Gastrocnemius medialis (tissue), 4 donors: Measurements from ENCODE around the gene CRTAC1.

ENCODE experiments used
- CTCF ChIP-seq, 5 experiments: fragments of 450-650 bp in 3 of 5; fragments of 200-600 bp in 2 of 5; sonication (generic) in 2 of 5; IDR thresholded peaks in 4 of 5; conservative IDR thresholded peaks in 1 of 5; 1 replicate in 4 of 5; 2 replicates in 1 of 5; pipeline ENCODE4 v1.5.1; 2016 to 2019; ENCODE audit warnings: antibody characterized with exemption in 5 of 5, mild to moderate bottlenecking in 3 of 5, moderate library complexity in 3 of 5
- POLR2A ChIP-seq, 2 donors: fragments of 450-650 bp; IDR thresholded peaks; one replicate each; pipeline ENCODE4 v1.6.1; 2017; ENCODE audit warnings: antibody characterized with exemption in 2 of 2, mild to moderate bottlenecking in 2 of 2, moderate library complexity in 2 of 2

- no peak for TF ChIP-seq CTCF (IDR thresholded peaks at IDR 0.05 in 4 of 5, conservative IDR thresholded peaks at IDR 0.05 in 1 of 5)
- TF ChIP-seq POLR2A (IDR thresholded peaks at IDR 0.05), result no peak
Observed at GRCh38 chr10:97974100-97974499, 56.3 kb downstream of the CRTAC1 start.
